Fibroblast of lung (primary cell): ENCODE measurements around the gene FAM234B. TPM values are rescaled to one million over a fixed set of nuclear protein-coding genes. Genes with fewer than 3 reads are reported as not detected.

Source experiments
- DNase-seq, 2 donors: peaks; one replicate each; pipeline versions ENCODE4 v3.0.0 to v3.0.0-alpha.2; 2010; ENCODE audit warnings: low read depth in 2 of 2
- H2AFZ ChIP-seq: 2 replicates; pipeline ENCODE4 v1.5.1; 2012; ENCODE audit warnings: low read length, control low read depth, inconsistent platforms
- H3K27ac ChIP-seq: 2 replicates; pipeline ENCODE4 v1.5.1; 2011; ENCODE audit warnings: low read length, control low read depth; ENCODE audit not compliant: insufficient read depth
- H3K27me3 ChIP-seq: 2 replicates; pipeline ENCODE4 v1.5.1; 2011; ENCODE audit warnings: mild to moderate bottlenecking, low read length; ENCODE audit not compliant: control insufficient read depth, insufficient read depth
- H3K36me3 ChIP-seq: 2 replicates; pipeline ENCODE4 v1.5.1; 2011; ENCODE audit warnings: low read length; ENCODE audit not compliant: control insufficient read depth, insufficient read depth
- H3K4me1 ChIP-seq: 2 replicates; pipeline ENCODE4 v1.5.1; 2011; ENCODE audit warnings: low read length; ENCODE audit not compliant: control insufficient read depth, insufficient read depth; ENCODE audit errors: extremely low read depth
- H3K4me2 ChIP-seq: 2 replicates; pipeline ENCODE4 v1.5.1; 2011; ENCODE audit warnings: low read length, control low read depth; ENCODE audit not compliant: insufficient read depth; ENCODE audit errors: extremely low read depth
- H3K4me3 ChIP-seq, 4 experiments: fragments of 200-600 bp in 1 of 4; sonication (generic) in 1 of 4; replicated peaks in 1 of 4; 2 replicates each; pipeline ENCODE4 v1.5.1; 2011 to 2016; ENCODE audit warnings: low read length in 4 of 4, low read depth in 3 of 4, mild to moderate bottlenecking in 3 of 4, control low read depth in 2 of 4, inconsistent platforms in 1 of 4, mixed read lengths in 1 of 4; ENCODE audit not compliant: insufficient read depth in 1 of 4; ENCODE audit errors: control extremely low read depth in 1 of 4
- H3K79me2 ChIP-seq: 2 replicates; pipeline ENCODE4 v1.5.1; 2012; ENCODE audit warnings: mild to moderate bottlenecking, low read length, inconsistent platforms; ENCODE audit not compliant: control insufficient read depth, insufficient read depth
- H3K9ac ChIP-seq: 2 replicates; pipeline ENCODE4 v1.5.1; 2011; ENCODE audit warnings: mild to moderate bottlenecking, low read length, control low read depth; ENCODE audit not compliant: insufficient read depth
- H3K9me3 ChIP-seq: 2 replicates; pipeline ENCODE4 v1.5.1; 2012; ENCODE audit warnings: low read depth, low read length; ENCODE audit not compliant: control insufficient read depth, insufficient read depth
- H4K20me1 ChIP-seq: 2 replicates; pipeline ENCODE4 v1.5.1; 2011; ENCODE audit warnings: low read length; ENCODE audit not compliant: control insufficient read depth, insufficient read depth; ENCODE audit errors: extremely low read depth
- EZH2 ChIP-seq: IDR thresholded peaks from 2 replicates; pipeline ENCODE4 v1.5.1; 2012; ENCODE audit warnings: low read length, control low read depth, mild to moderate bottlenecking; ENCODE audit errors: missing control alignments
- polyA plus RNA-seq, 2 donors: library from polyadenylated mRNA; depleted of rRNA in 1 of 2; stranded (reverse) in 1 of 2; unstranded in 1 of 2; fragments of >200 nt; gene quantifications; 2 replicates each; pipeline ENCODE4 v1.2.1, GENCODE V29; 2011 to 2012; ENCODE audit warnings: missing spikeins in 1 of 2
- total RNA-seq: library from RNA; depleted of rRNA; stranded (reverse); fragments of >200 nt; gene quantifications from 2 replicates; pipeline ENCODE4 v1.2.1, GENCODE V29; 2014
- TF ChIP-seq, protein P1 (sequence below), 2 donors: IDR thresholded peaks in 1 of 2; conservative IDR thresholded peaks in 1 of 2; 1 replicate in 1 of 2; 2 replicates in 1 of 2; pipeline ENCODE4 v1.5.1; 2011 to 2012; ENCODE audit warnings: low read length in 2 of 2, control low read depth in 1 of 2, inconsistent platforms in 1 of 2, low read depth in 1 of 2, mild to moderate bottlenecking in 1 of 2

The FAM234B gene
- total and polyA plus RNA-seq, 2 donors (not counting 1 experiment from before 2014, with no cell fraction given): 7.3 to 10.4 TPM

DNA sequence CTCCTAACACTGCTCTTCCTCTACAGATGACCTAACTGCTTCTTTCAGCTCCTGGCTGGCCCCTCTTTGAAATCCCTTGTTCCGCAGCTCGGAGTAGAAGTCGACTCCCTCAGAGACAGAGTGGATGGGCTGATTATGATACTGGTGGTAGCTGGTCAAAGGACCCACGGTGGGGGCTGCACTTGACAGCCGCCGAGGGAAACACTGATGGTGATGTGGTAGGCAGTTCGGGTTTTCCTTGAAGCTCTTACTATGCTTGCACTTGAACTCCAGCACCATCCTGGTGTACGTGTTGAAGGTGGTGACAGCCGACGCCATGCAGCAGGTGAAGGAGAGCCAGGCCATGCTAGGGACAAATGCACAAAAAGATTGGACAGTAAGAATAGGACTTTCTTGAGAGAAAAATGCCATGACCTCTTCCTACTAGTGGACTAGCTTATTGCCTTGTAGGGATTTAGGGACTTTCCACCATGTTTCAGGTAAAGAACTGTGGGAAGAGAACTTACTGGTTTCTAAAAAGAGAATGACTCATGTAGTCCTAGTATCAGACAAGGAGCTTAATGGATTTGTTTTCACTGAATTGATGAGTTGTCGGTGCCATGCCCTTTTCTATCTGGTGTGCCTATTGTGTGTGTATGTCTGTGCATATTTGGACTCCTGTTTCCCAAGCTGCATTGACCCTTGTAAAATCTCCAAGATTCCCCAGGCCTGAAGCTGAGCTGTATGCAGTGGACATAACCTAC, 40.9 kb downstream of the FAM234B start:
- H3K4me3 ChIP-seq: no peak overlapping the region
- H3K4me1 ChIP-seq: no peaks in the 10 kb centered on the region
- H3K79me2 ChIP-seq: no peaks in the 10 kb centered on the region
- H2AFZ ChIP-seq: no peak overlapping the region
- no peaks in the 10 kb centered on the region for H4K20me1 ChIP-seq
- H3K9me3 ChIP-seq: no peaks in the 10 kb centered on the region
- no peak overlapping the region for H3K9ac ChIP-seq
- no peaks in the 10 kb centered on the region for H3K27me3 ChIP-seq
- H3K4me2 ChIP-seq: no peak overlapping the region
- TF ChIP-seq, protein P1, sequence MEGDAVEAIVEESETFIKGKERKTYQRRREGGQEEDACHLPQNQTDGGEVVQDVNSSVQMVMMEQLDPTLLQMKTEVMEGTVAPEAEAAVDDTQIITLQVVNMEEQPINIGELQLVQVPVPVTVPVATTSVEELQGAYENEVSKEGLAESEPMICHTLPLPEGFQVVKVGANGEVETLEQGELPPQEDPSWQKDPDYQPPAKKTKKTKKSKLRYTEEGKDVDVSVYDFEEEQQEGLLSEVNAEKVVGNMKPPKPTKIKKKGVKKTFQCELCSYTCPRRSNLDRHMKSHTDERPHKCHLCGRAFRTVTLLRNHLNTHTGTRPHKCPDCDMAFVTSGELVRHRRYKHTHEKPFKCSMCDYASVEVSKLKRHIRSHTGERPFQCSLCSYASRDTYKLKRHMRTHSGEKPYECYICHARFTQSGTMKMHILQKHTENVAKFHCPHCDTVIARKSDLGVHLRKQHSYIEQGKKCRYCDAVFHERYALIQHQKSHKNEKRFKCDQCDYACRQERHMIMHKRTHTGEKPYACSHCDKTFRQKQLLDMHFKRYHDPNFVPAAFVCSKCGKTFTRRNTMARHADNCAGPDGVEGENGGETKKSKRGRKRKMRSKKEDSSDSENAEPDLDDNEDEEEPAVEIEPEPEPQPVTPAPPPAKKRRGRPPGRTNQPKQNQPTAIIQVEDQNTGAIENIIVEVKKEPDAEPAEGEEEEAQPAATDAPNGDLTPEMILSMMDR (conservative IDR thresholded peaks at IDR 0.05 in 1 of 2, IDR thresholded peaks at IDR 0.05 in 1 of 2; ENCODE audit: low read depth in 1 of 2, low read length in 2 of 2): no peak
- no peak for TF ChIP-seq EZH2
- H3K36me3 ChIP-seq: no peaks in the 10 kb centered on the region
- DNase-seq: no peak
- H3K27ac ChIP-seq: no peak overlapping the region

DNA sequence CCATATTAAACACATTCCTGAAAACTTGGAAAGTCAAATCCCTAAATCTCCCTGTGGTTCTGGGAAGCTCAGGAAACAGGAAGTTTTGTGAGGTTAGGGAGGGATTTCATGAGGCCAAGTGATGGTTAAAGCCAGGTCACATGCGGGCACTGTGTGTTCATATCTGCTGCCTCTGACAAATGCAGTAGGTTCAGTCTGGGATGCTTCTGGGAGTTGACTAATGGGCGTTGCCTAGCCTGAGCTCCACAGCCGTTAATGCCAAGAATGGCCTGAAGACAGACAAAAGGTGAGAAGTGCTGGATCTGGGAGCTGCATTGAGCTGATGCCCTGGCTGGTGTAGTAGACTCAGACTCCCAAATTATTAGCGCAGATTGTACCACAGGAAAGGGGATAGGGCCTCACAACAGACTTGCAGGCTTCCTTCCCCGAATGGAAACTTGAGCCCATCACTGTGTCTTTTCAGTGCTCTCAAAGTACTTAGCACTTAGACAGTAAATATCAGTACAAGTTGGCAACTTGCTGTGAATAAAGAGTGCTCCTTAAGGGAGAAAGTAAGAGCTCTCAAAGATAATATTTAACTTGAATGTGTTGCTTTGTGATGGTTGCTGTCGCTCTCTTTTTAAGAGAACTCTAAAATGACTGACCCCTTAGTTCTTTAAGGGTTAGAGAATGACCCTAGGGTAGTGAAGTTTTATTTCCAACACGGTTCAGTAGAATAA, 41.9 kb downstream of the FAM234B start:
- H3K4me1 ChIP-seq: no peaks in the 10 kb centered on the region
- H3K9ac ChIP-seq: no peak overlapping the region
- H3K79me2 ChIP-seq: no peaks in the 10 kb centered on the region
- no peak overlapping the region for H3K4me3 ChIP-seq
- H3K36me3 ChIP-seq: no peaks in the 10 kb centered on the region
- no peak overlapping the region for H2AFZ ChIP-seq
- no peak for DNase-seq
- H3K9me3 ChIP-seq: no peaks in the 10 kb centered on the region
- TF ChIP-seq, protein P1 (conservative IDR thresholded peaks at IDR 0.05 in 1 of 2, IDR thresholded peaks at IDR 0.05 in 1 of 2; ENCODE audit: low read depth in 1 of 2, low read length in 2 of 2): no peak
- no peak for TF ChIP-seq EZH2
- H4K20me1 ChIP-seq: no peaks in the 10 kb centered on the region
- H3K27me3 ChIP-seq: no peaks in the 10 kb centered on the region
- no peak overlapping the region for H3K27ac ChIP-seq
- no peak overlapping the region for H3K4me2 ChIP-seq

DNA sequence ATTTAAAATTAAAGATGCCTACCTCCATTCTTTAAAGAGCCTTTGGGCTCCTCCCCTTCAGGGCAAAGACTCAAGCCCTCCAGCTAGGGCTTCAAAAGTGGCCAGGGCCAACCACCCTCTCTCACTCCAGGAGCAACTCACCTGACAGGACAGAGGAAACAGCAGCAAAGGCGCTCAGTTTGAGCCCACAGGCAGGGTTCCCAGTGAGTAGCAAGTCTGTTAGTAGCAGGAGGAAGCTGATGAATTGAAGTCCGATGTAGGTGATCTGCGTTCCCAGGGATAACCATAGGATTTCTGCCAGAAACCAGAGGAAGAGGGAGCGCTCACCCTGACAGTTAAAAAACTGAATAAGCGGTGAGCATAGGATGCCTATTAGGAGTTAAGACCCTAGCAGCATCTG, 43.6 kb downstream of the FAM234B start:
- H3K4me1 ChIP-seq: no peaks in the 10 kb centered on the region
- DNase-seq: no peak

More for the DNA sequence above, 43.6 kb downstream of the FAM234B start:
- H3K27me3 ChIP-seq: no peaks in the 10 kb centered on the region
- no peaks in the 10 kb centered on the region for H4K20me1 ChIP-seq
- H3K79me2 ChIP-seq: no peaks in the 10 kb centered on the region
- no peak overlapping the region for H2AFZ ChIP-seq
- H3K9me3 ChIP-seq: no peaks in the 10 kb centered on the region
- no peaks in the 10 kb centered on the region for H3K36me3 ChIP-seq
- no peak overlapping the region for H3K27ac ChIP-seq
- H3K9ac ChIP-seq: no peak overlapping the region
- H3K4me3 ChIP-seq: no peak overlapping the region
- no peak overlapping the region for H3K4me2 ChIP-seq
- TF ChIP-seq, protein P1 (conservative IDR thresholded peaks at IDR 0.05 in 1 of 2, IDR thresholded peaks at IDR 0.05 in 1 of 2; ENCODE audit: low read depth in 1 of 2, low read length in 2 of 2): no peak
- no peak for TF ChIP-seq EZH2
